ENCODE measurements around the gene HAP1. TPM values are rescaled to one million over a fixed set of nuclear protein-coding genes. Genes with fewer than 3 reads are reported as not detected.

The HAP1 gene
- total and polyA plus RNA-seq, 8 donors: 0.16 to 0.90 (median 0.64) TPM

DNA sequence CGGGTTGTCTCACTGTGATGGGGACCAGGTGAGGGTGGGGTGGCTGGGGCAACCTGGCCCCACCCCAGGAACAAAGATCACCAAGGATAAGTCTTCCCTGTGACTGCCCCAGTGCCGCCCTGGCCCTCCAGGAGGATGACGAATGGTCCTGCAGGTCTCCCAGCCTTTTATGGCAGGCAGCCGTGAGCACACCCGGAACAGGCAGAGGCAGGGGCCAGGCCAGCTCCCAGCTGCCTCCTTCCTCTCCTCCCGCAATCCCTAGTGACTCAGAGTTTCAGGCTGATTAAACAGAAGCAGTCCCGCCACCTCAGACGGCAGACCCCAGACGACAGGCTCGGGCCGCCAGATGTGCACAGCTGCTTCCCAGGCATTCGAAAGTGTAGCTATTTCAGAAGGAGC lies 38.7 kb upstream of the HAP1 start:
- H3K4me1 ChIP-seq: peaks cover 37 to 67% of the 10 kb centered on the region in 2 donors
- H3K27ac ChIP-seq: peak overlapping the region; percentile 47 to 79

DNA sequence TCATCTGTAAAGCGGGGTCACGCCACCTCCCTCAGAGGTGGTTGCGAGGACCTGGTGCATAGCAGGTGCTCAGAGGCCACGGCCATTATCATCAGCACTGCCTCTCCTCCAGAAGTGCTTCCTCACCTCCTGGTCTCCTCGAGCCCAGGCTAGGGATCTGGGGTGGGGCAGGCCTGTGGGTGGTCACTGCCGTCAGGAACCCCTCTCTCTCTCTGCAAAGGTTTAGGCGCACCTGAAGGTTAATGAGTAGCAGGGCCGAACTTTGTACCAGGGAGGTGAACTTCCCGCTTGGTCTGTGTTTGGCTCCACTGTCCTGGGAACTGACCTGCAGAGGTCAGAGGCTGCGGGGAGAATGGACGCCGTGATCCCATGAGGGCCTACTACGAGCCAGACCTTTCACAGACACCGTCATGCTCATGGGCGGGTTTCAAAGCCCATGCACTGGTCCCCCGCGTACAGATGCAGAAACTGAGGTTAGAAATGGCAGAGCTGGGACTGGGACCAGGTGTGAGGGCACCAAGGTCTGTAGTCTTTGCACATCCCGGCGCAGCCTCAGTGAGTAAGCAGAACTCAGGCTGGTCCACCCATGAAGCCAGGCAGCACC lies 38.2 kb upstream of the HAP1 start:
- peak in 1 of 4 donors; percentile 38 for DNase-seq
- H3K9me3 ChIP-seq: no peaks in the 10 kb centered on the region
- H3K27me3 ChIP-seq: no peaks in the 10 kb centered on the region
- peaks cover 0 to 41% of the 10 kb centered on the region in 2 donors for H3K36me3 ChIP-seq
- ATAC-seq: no peak
- no peak overlapping the region for H3K4me3 ChIP-seq
- TF ChIP-seq, protein P1, sequence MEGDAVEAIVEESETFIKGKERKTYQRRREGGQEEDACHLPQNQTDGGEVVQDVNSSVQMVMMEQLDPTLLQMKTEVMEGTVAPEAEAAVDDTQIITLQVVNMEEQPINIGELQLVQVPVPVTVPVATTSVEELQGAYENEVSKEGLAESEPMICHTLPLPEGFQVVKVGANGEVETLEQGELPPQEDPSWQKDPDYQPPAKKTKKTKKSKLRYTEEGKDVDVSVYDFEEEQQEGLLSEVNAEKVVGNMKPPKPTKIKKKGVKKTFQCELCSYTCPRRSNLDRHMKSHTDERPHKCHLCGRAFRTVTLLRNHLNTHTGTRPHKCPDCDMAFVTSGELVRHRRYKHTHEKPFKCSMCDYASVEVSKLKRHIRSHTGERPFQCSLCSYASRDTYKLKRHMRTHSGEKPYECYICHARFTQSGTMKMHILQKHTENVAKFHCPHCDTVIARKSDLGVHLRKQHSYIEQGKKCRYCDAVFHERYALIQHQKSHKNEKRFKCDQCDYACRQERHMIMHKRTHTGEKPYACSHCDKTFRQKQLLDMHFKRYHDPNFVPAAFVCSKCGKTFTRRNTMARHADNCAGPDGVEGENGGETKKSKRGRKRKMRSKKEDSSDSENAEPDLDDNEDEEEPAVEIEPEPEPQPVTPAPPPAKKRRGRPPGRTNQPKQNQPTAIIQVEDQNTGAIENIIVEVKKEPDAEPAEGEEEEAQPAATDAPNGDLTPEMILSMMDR (IDR thresholded peaks at IDR 0.05): no peak
- peaks cover 32 to 62% of the 10 kb centered on the region in 2 donors for H3K4me1 ChIP-seq
- peak overlapping the region; percentile 47 to 79 for H3K27ac ChIP-seq
- intact Hi-C loops (cut with DNase I): no loop called here

More for the DNA sequence above, 38.7 kb upstream of the HAP1 start:
- TF ChIP-seq, protein P1 (IDR thresholded peaks at IDR 0.05): no peak
- intact Hi-C loops (cut with DNase I): no loop called here
- DNase-seq (peak; percentile 51 to 90 (median 79)), ATAC-seq (peak; percentile 63)
- Histone ChIP-seq H3K36me3 (peaks cover 0 to 36% of the 10 kb centered on the region in 2 donors), H3K27me3 (no peaks in the 10 kb centered on the region), H3K4me3 (no peak overlapping the region), H3K9me3 (no peaks in the 10 kb centered on the region)

DNA sequence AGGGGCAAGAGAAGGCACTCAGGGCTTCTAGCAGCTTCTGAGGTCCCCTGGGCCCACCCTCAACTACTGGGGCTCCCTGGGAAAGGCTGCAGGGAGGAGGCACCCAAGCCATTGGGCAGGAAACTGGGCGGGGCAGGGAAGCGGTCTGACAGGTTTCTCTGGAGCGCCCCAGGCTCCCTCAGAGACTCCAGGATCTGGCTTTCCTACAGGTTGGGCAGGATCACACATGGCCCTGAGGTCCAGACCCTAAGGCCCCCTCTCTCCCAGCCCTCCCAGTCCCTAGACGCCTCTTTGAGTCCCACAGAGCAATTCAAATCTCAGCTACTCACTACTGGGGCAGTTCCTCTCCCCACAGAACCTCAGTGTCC lies 37.8 kb upstream of the HAP1 start:
- no peaks in the 10 kb centered on the region for H3K9me3 ChIP-seq
- H3K4me1 ChIP-seq: peaks cover 28 to 57% of the 10 kb centered on the region in 2 donors
- intact Hi-C loops (cut with DNase I): no loop called here
- peak overlapping the region; percentile 47 to 79 for H3K27ac ChIP-seq
- no peak overlapping the region for H3K4me3 ChIP-seq
- ATAC-seq (peak; percentile 85), DNase-seq (peak in 3 of 4 donors; percentile 69 to 87 (median 77))
- peaks cover 0 to 46% of the 10 kb centered on the region in 2 donors for H3K36me3 ChIP-seq
- no peaks in the 10 kb centered on the region for H3K27me3 ChIP-seq
- TF ChIP-seq, protein P1 (IDR thresholded peaks at IDR 0.05): no peak

DNA sequence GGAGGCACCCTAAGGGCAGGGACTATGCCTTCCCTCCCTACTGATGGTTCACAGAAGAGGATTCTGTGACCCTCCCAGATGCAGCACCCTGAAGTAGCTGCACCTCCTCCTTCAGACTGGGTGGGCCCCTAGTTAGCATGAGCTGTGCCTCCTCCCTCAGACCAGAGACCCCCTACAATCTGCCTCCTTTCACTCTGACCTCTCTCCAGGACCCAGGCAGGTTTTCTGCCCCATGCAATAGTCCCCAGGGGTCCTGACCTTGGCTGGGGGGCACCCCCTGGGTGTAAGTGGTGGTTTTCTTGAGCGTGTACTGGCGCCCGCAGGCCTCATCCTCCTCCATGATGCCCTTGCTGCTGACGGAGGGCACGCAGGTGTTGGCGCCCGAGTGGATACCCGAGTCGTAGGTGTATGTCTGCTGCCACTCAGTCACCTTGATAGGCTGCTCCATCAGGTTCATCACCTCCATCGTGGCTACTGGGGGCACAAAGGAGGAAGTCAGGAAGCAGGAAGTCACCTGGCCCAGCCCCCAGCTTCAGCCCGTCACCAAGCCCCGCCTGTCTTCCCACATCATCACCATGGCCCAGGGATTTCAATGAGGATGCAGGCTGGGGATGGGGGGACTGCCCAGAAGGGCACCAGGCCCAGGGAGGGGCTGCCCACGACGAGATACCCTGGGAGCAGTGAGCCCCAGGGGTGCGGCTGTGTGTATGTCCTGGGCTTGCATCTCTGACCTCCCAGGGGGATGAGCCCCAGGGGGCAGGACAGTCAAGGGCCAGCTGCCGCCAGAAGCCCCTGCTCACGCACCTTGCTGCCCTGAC lies 37.2 kb upstream of the HAP1 start:
- intact Hi-C loops (cut with DNase I): no loop called here
- H3K36me3 ChIP-seq: peaks cover 0 to 52% of the 10 kb centered on the region in 2 donors

More for the DNA sequence above, 37.2 kb upstream of the HAP1 start:
- DNase-seq (peak in 1 of 4 donors; percentile 19), ATAC-seq (no peak)
- H3K4me3 ChIP-seq: no peak overlapping the region
- peaks cover 24 to 51% of the 10 kb centered on the region in 2 donors for H3K4me1 ChIP-seq
- peak overlapping the region in 1 of 2 donors; percentile 79 for H3K27ac ChIP-seq
- TF ChIP-seq, protein P1 (IDR thresholded peaks at IDR 0.05): no peak
- H3K9me3 ChIP-seq: no peaks in the 10 kb centered on the region
- no peaks in the 10 kb centered on the region for H3K27me3 ChIP-seq
